WI38 (cell line): ENCODE data around the gene CHKB.

Experiments used
- H3K4me3 ChIP-seq: 2 replicates; pipeline ENCODE4 v1.5.1; 2011; ENCODE audit warnings: low read depth, mild to moderate bottlenecking, control low read depth, low read length
- TF ChIP-seq, protein P1 (sequence below): IDR thresholded peaks from 2 replicates; pipeline ENCODE4 v1.5.1; 2012; ENCODE audit warnings: low read depth, mild to moderate bottlenecking, control low read depth, low read length

The CHKB gene

DNA sequence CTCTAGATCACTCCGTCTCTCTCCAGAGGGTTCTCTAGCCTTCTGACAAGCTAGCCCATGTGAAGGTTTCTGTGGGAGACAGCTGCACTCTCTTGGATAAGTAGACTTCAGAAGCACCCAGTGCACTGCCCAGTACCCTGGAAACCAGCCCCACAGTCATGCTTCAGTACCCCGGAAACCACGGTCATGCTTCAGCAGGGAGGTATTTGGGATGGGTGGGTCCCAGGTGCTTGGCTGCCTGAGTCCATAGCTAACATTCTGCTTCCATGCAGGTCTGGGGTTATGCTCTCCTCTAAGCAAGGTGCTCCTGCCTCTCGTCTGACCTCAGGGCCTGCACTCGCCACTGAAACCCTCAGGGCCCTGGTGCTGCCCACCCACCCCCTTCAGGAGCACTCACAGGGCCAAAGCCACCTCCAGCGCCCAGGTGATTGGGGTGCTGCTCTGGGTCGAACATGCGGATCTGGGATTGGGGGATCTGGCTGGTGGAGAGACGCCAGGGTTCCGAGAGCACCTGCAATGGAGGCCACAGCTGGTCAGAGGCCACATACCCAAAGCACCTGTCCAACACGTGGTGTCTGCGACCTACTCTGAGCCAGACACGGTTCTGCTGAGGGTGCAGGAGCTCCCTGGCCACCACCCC is 12.6 kb downstream of the CHKB start:
- H3K4me3 ChIP-seq = no peak overlapping the region
- TF ChIP-seq, protein P1, sequence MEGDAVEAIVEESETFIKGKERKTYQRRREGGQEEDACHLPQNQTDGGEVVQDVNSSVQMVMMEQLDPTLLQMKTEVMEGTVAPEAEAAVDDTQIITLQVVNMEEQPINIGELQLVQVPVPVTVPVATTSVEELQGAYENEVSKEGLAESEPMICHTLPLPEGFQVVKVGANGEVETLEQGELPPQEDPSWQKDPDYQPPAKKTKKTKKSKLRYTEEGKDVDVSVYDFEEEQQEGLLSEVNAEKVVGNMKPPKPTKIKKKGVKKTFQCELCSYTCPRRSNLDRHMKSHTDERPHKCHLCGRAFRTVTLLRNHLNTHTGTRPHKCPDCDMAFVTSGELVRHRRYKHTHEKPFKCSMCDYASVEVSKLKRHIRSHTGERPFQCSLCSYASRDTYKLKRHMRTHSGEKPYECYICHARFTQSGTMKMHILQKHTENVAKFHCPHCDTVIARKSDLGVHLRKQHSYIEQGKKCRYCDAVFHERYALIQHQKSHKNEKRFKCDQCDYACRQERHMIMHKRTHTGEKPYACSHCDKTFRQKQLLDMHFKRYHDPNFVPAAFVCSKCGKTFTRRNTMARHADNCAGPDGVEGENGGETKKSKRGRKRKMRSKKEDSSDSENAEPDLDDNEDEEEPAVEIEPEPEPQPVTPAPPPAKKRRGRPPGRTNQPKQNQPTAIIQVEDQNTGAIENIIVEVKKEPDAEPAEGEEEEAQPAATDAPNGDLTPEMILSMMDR = no peak

DNA sequence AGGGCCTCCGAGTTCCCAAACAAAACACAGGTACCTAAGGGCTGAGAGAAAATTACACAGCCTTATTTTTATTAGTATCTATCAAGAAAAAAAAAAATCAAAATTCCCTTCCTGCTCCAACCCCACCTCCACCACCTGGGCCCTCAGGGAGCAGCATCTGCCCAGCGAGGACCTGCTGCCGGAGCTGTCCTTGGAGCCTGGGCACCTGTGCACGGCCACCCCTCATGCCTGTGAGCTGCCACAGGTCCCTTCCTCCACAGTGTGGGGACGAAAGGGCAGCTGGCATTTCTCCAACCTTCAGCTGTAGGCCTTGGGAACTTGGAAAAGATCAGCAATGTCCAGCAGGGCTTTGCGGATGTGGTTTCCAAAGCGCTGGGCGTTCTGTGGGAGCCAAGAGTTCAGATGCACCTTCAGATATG is 13.6 kb downstream of the CHKB start:
- no peak overlapping the region for H3K4me3 ChIP-seq
- TF ChIP-seq, protein P1 = no peak

DNA sequence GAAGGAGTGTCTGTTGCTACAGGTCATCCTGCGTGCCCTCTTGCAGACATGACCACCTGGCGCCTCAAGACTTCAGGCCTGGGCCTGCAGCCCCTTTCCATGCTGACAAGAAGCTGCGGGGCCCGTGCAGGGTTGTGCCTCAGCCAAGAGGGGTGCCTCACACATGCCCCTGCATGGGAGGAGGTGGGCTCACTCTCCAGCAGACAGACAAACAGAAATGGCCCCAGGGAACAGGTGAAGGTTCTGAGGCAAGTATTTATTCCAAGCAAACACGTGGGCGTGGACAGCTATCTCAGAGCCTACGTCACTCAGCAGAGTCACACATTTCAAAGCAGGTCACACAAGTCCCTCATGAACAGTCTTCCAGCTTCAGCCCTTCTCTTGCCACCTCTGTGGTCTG is 14.0 kb downstream of the CHKB start:
- TF ChIP-seq, protein P1 = no peak
- H3K4me3 ChIP-seq = no peak overlapping the region

DNA sequence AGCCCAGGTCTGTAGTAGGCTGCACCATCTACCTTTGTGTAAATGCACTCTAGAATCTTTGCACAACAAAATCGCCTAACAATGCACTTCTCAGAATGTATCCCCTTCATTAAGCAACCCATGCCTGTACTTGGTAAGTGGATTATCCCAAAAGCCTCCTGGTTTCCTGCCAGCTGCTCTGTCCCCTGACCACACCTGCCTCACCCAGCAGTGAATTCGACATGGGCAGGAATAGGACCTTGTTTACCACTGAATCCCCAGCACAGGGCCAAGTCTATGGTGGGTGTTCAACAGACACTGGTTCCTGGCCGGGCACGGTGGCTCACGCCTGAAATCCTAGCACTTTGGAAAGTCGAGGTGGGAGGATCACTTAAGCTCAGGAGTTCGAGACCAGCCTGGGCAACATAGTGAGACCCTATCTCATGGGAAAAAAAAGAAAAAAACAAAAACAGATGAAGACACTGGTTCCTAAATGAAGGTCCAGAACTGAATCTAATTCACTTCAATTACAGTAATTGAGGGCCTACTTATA is 14.9 kb downstream of the CHKB start:
- TF ChIP-seq, protein P1 = no peak
- no peak overlapping the region for H3K4me3 ChIP-seq

DNA sequence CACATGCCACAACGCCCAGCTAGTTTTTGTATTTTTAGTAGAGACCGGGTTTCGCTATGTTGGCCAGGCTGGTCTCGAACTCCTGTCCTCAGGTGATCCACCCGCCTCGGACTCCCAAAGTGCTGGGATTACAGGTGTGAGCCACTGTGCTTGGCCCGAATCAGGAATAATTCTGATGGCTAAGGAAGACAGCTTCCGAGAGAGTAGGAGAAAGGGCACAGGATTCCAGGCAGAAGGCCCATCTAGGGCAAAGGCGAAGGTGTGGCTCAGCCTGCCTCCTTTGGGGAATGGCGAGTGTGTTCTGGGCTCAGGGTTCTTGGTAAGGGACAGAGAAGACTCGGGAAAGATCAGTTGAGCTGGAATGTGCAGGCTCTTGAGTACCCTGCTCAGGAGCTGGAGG is 18.4 kb downstream of the CHKB start:
- no peak overlapping the region for H3K4me3 ChIP-seq
- TF ChIP-seq, protein P1 = no peak

DNA sequence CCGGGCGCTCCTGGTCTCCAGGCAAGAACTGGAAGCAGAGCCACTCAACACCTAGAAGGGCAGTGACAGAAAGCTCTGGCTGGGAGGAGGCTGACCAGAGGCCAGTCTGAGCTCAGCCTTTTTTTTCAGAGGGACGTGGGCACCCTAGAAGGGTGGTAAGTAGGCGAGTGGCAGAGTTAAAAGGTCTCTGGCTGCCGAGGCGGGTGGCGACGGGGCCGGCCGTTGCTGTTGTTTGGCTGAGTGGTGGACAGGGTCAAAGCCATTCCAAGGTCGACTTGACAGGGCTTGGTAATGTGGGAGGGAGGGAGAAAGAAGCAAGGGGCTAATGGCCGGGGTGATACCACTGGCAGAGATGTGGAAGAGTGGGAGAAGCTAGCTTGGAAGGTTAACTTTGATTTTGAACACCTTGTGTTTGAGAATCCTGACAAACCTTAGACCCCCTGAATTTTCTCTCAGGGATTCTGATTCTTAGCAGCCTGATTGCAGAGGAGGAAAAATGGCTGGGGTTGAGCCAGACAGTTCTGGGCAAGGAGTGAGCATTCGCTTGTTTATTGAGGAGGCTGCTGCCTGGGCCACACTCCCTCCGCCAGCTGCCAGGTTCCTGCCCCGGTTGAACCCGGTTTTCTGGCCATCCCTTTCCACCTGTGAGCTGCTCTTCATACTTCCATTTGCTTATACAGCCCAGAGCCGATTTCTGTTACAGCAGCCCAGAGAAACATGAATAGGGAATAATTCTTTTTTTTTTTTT is 19.1 kb downstream of the CHKB start:
- TF ChIP-seq, protein P1 = no peak
- peak overlapping the region; percentile 61 for H3K4me3 ChIP-seq
